22Rv1 (cell line): Measurements from ENCODE around the gene GXYLT1.

Experiments
- ZFX ChIP-seq: fragments of 450-650 bp; IDR thresholded peaks from 2 replicates; pipeline ENCODE4 v1.6.1; 2017; ENCODE audit warnings: antibody characterized with exemption, borderline replicate concordance
- TF ChIP-seq, protein P1 (sequence below): fragments of 450-650 bp; IDR thresholded peaks from 2 replicates; pipeline ENCODE4 v1.5.1; 2017; ENCODE audit warnings: mild to moderate bottlenecking

DNA sequence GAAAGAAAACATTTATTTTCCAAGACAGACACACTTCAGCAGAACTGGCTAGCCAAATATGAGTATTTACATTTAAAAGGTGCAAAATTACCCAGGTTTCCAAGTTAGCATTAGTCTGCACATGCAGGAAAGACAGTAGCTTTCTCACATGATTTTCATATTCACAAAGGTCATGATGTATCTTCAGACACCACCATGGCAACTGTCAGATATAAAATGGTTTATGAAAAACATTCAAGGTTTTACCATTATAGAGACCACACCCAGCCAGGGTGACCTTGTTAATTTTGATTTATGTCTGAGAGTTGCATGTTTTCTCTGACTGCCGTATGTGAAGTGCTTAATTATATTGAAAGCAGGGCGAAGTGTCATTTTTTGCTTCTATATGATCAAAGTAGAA, 91.2 kb downstream of the GXYLT1 start:
- TF ChIP-seq, protein P1, sequence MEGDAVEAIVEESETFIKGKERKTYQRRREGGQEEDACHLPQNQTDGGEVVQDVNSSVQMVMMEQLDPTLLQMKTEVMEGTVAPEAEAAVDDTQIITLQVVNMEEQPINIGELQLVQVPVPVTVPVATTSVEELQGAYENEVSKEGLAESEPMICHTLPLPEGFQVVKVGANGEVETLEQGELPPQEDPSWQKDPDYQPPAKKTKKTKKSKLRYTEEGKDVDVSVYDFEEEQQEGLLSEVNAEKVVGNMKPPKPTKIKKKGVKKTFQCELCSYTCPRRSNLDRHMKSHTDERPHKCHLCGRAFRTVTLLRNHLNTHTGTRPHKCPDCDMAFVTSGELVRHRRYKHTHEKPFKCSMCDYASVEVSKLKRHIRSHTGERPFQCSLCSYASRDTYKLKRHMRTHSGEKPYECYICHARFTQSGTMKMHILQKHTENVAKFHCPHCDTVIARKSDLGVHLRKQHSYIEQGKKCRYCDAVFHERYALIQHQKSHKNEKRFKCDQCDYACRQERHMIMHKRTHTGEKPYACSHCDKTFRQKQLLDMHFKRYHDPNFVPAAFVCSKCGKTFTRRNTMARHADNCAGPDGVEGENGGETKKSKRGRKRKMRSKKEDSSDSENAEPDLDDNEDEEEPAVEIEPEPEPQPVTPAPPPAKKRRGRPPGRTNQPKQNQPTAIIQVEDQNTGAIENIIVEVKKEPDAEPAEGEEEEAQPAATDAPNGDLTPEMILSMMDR = no peak
- no peak for TF ChIP-seq ZFX
